Inflammatory macrophage treated with lipopolysaccharide for 4 hours (primary cell): ENCODE results near the gene ANKRD28.
"Not testable (repeated sequence)": the region's sequence is repeated elsewhere in the genome, so short reads cannot be mapped to it uniquely, and the experiment has no call there.

ENCODE experiments used
- DNase-seq: peaks from one replicate; pipeline ENCODE4 v3.0.0-alpha.2; 2020

Gene ANKRD28

DNA sequence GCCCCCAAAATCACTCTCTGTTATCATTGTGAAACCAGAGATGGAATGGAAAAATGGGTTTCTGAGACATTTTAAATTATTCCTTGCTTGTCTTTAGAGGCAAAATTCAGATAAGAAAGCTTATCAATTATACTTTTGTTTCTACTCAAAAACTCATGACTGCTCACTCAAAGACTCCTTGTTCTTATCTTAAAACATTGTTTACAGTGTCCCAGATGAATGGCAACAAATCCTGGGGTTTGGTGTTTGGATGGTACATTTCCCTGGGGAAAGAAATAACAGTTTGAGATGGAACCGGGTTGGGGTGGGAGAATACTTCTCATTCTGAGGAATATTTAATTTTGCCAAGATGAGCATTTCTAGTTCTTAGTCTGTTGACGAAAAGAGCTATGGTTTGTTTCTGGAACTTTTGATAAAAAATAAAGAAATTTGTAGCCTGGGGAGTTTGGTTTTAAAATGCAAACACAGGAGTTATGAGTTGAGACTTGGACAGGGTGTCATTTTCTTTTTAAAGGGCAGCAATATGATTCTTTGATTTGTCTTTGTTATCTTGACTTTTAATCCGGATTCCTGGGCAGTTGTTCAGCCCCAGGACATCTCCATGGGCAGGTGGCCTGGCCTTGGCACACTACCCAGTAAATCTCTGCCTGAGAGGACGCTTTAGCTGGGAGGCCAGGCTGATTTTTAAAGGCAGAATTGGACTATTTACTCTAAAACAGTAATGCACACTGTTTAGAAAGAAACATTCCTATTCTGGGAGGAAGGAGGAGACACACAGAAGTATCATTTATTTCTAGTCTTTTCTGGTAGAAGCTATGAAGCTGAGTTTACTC lies 163.8 kb downstream of the ANKRD28 start:
- DNase-seq: no peak

DNA sequence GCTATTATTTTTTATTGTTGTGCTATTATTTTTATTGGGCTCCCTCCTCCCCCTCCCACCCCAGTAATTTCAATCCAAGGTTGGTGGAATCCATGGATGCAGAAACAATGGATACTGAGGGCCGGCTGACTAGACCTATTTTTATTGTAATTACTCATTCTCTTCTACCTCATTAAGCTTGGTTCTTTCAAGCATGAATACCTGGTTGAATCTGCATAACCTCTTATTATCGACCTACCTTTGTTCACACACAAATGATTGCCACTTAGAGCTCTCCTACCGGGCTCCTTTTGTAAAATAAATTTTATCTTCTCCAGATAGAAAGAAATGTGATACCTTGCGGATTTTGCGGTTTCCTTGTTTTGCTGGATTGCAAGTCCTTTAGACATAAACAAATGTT lies 164.6 kb downstream of the ANKRD28 start:
- no peak for DNase-seq

DNA sequence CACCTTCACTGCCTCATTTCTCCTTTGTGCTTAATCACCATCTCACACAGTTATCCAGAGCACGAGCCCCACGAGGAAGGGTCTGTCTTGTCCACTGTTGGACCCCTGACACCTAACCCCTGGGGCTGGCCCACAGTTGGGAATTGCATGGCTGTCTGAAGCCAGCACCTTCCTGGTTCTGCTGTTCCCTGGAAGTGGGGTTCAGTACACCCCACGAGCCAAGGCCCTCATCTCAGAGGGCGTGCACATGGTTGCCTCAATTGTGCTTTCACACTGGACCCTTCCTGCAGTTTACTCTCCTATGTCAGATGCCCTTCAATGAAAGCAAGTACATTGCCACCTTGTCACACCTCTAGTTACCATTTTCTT lies 165.6 kb downstream of the ANKRD28 start:
- DNase-seq: no peak

DNA sequence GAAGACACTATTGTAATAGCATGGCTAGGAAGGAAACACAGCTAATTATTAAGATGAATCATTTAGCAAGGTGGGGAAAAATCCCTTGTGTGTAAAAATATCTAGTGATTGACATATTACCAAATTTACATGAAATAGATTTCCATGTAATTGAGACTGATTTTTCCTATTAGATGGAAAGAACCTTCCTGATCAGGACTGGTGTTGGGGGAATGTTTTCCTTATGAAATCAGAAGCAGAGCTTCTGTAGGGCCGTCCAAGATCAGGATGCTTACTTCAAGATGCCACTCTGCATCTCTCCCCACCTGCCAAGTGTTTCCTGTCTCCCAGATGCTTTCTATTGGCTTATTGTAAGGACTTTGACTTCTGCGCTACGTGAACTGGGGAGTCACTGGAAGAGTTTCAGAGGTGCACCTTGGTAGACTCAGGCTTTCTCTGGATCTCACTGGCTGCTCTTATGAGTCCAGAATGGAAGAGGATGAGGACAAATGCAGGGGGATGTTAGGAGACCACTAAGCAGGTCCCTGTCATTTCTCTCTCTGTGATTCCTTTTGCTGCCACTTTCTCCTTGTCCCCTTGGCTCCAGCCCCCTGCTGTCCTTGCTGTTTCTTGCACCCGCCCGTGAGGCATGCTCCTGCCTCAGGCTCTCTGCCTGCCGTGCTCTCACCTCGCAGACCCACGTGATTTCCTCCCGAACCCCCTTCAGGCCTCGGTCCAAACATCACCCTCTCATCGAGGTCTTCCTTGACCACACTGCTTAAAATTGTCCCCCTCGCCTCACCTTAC lies 166.2 kb downstream of the ANKRD28 start:
- no peak for DNase-seq

DNA sequence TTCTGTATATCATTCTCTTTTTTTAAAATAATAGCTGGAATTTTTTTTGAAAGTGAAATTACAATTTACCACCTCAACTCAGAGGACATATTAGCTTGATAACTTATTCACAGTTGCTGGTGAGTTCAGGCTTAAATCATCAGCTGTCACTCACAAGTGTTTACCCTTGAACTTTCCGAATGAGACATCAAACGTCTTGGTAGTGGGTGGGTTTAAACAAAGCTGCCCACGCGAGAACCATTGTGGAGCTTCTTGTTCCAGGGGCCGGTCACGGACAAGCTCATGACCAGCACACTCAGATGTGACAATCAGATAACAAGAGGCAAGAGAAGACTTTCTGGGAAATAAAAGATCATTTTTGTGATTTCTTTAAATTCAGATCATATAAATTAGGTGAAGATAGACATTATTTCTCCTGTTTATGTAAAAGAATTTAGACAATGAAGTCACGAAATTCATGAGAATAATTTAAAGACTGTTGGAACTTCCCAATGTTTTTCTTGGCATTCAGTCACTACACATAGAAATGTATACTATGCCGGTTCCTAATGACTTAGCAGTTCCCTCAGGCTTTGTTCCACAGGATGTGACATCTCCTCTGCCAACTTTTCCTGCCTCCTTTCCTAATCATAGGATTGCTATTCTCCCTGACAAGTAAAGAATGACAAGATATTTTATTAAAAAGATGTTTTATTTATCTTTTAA lies 167.0 kb downstream of the ANKRD28 start:
- DNase-seq: peak; percentile 51

DNA sequence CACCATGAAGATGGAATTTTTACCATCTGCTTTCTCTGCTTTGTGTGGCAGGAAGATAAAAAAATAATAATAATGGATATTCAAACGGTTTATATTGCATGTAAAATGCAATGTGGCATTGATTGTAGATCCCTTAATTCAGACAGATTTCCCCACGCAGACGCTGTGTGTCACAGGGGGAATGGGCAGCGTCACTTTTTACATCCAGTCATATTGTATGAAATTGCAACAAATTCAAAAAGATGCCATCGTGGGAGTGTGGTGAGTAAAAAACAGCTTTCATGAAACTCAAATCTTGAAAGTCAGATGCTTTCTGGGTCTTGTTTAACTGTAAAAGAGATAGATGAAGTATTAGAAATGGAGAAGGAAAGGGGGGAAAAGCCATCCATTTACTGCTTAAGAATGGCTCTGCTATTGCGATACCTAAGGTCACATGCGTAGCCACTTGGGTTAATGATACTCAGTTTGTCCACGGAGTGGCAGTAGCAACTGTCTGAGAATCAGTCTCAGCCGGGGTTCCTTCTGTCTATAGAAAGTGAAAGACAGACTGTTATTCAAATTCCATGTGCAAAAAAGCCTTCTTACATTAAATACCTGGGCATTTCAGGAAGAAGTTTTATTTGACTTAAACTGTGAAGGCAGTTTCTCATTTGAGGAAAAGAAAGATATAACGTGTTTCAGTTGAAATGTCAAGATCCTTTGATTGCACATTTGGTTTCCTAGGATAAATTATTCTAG lies 167.8 kb downstream of the ANKRD28 start:
- peak; percentile 90 for DNase-seq

DNA sequence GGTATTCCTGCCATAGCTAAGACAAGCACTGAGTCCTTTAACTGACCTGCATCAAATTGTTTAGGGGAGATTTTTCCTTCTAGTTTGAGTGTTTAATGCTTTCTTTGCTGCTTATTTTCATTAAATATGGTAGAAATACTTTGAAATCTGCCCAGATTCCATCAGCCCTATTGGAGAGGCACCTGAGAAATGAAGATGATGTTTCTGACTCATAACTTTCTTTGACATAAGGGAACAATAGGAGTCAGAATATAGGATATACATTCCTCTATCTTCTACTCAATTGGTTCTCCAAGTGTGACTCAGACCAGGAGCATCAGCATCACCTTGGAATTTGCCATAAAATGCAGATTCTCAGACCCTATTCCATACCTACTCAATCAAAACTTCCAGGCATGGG lies 168.8 kb downstream of the ANKRD28 start:
- DNase-seq: no peak

DNA sequence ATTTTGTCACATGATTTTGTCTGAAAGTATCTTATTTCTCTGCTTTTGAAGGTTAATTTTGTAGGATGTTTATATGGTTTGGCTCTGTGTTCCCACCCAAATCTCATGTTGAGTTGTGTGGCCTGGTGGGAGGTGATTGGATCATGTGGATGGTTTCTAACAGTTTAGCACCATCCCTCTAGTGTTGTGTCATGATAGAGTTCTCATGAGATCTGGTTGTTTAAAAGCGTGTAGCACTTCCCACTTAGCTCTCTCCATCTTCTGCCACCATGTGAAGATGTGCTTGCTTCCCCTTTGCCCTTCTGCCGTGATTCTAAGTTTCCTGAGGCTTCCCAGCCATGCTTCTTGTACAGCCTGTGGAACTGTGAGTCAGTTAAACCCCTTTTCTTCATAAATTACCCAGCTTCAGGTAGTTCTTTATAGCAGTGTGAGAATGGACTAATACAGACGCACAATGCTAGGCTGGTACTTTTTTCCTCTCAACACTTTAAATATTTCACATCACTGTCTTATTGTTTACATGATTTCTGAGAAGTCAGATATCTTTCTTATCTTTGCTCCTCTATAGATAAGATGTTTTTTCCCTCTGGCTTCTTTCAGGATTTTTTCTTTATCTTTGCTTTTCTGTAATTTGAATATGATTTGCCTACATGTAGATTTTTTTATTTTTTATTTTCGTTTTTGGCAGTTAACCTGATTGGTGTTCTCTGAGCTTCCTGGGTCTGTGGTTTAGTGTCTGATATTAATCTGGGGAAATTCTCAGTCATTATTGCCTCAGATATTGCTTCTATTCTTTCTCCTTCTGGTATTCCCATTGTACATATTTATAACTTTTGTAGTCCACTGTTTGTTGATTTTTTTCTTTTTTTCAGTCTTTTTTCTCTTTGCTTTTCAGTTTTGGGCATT lies 174.0 kb downstream of the ANKRD28 start:
- no peak for DNase-seq

DNA sequence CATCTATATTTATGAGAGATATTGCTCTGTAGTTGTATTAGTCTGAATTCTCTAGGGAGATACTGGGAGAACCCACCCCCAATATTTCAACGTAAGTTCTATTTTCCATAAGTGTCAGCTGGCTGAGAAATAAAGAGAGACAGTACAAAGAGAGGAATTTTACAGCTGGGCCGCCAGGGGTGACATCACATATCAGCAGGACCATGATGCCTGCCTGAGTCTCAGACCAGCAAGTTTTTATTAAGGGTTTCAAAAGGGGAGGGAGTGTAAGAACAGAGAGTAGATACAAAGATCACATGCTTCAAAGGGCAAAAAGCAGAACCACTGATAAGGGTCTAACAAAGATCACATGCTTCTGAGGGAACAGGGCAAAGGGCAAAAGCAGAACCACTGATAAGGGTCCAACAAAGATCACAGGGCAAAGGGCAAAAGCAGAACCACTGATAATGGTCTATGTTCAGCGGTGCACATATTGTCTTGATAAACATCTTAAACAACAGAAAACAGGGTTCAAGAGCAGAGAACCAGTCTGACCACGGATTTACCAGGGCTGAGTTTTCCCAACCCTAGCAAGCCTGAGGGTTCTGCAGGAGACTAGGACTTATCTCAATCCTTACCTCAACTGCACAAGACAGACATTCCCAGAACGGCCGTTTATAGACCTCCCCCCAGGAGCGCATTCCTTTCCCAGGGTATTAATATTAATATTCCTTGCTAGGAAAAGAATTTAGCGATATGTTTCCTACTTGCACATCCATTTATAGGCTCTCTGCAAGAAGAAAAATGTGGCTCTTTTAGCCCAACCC lies 177.9 kb downstream of the ANKRD28 start:
- DNase-seq: not testable (repeated sequence)
